GM19463 (cell line): Measurements from ENCODE around the gene SCRT2.

Experiments used
- ATAC-seq: cut with Tn5 transposase; IDR thresholded peaks from one replicate; pipeline ENCODE4 v1.9.1; 2021; ENCODE audit warnings: mild to moderate bottlenecking, moderate library complexity; ENCODE audit not compliant: unreplicated experiment

SCRT2 gene

GRCh38 chr20:673603-674001, 2.0 kb downstream of the SCRT2 start:
- no peak for ATAC-seq

- ATAC-seq = no peak
These were observed 2.5 kb downstream of the SCRT2 start for GRCh38 chr20:672963-673602.

GRCh38 chr20:671252-672030, 4.2 kb downstream of the SCRT2 start:
- no peak for ATAC-seq

- no peak for ATAC-seq
These were observed 6.0 kb downstream of the SCRT2 start for GRCh38 chr20:669573-669972.

- ATAC-seq = no peak
These were observed 7.0 kb downstream of the SCRT2 start for GRCh38 chr20:668638-669037.

- no peak for ATAC-seq
These were observed 7.6 kb downstream of the SCRT2 start for GRCh38 chr20:668050-668449.

- no peak for ATAC-seq
These were observed 8.1 kb downstream of the SCRT2 start for GRCh38 chr20:667351-668034.

GRCh38 chr20:666877-667276, 8.7 kb downstream of the SCRT2 start:
- ATAC-seq = no peak

- no peak for ATAC-seq
These were observed 10.3 kb downstream of the SCRT2 start for GRCh38 chr20:665276-665675.

GRCh38 chr20:664576-664975, 11.0 kb downstream of the SCRT2 start:
- ATAC-seq = no peak

- no peak for ATAC-seq
These were observed 11.5 kb downstream of the SCRT2 start for GRCh38 chr20:664151-664550.

GRCh38 chr20:663315-664090, 12.1 kb downstream of the SCRT2 start:
- ATAC-seq = no peak

- no peak for ATAC-seq
These were observed 13.1 kb downstream of the SCRT2 start for GRCh38 chr20:662277-663192.

- no peak for ATAC-seq
These were observed 13.9 kb downstream of the SCRT2 start for GRCh38 chr20:661474-662270.

GRCh38 chr20:658731-659291, 16.8 kb downstream of the SCRT2 start:
- ATAC-seq = no peak

GRCh38 chr20:658202-658601, 17.4 kb downstream of the SCRT2 start:
- ATAC-seq = no peak

GRCh38 chr20:655726-656624, 19.6 kb downstream of the SCRT2 start:
- ATAC-seq = no peak

- ATAC-seq = no peak
These were observed 21.2 kb downstream of the SCRT2 start for GRCh38 chr20:654417-654750.
